ENCODE data around the gene MEF2A. TPM values are rescaled to one million over a fixed set of nuclear protein-coding genes. Genes with fewer than 3 reads are reported as not detected.

The MEF2A gene
- 18.6 and 40.9 TPM in 2 replicates for total RNA-seq

GRCh38 chr15:99565299-99566156 is at the start of gene MEF2A:
Gene MEF2A, plus strand, starts transcription at chr15:99565984. Its CDS starts 67,136 bp downstream, at chr15:99633120.

GRCh38 chr15:99733268-99734039 is 167.7 kb downstream of the MEF2A start, which contains the start of gene LYSMD4:
Gene LYSMD4, minus strand, starts transcription at chr15:99733437. Its CDS starts 1,438 bp downstream, at chr15:99731999.

Other genes starting within 250 kb of the MEF2A start
- 8.5 and 8.6 TPM in 2 replicates for gene LYSMD4, start 167.5 kb downstream of the MEF2A start, total RNA-seq